ENCODE data around the gene FMNL2. TPM values are rescaled to one million over a fixed set of nuclear protein-coding genes. Genes with fewer than 3 reads are reported as not detected.

FMNL2 gene
- polyA plus RNA-seq, 4 donors, result 7.0 to 23.3 (median 8.7) TPM

GRCh38 chr2:152546230-152546837, 211.4 kb downstream of the FMNL2 start:
- 24 to 63% (median 49%) methylated on average over 8 of the region's 8 CpGs for WGBS, 3 donors
- Histone ChIP-seq H3K4me1 (ENCODE audit: control insufficient read depth in 3 of 3, insufficient read depth in 2 of 3, low read depth in 1 of 3, low read length in 2 of 3) (peaks cover 2 to 8% (median 8%) of the 10 kb centered on the region in 3 donors), H3K9me3 (ENCODE audit: control insufficient read depth in 2 of 2, insufficient read depth in 1 of 2, low read depth in 1 of 2, low read length in 1 of 2) (no peaks in the 10 kb centered on the region), H3K4me3 (ENCODE audit: low read depth in 1 of 3, low read length in 3 of 3) (no peak overlapping the region), H3K27me3 (ENCODE audit: control insufficient read depth in 3 of 3, insufficient read depth in 3 of 3, low read length in 3 of 3) (no peaks in the 10 kb centered on the region), H3K27ac (ENCODE audit: low read depth in 1 of 3, low read length in 2 of 3) (peak overlapping the region in 2 of 3 donors; percentile 27 to 46), H3K36me3 (ENCODE audit: control insufficient read depth in 3 of 3, insufficient read depth in 2 of 3, low read depth in 1 of 3, low read length in 3 of 3) (no peaks in the 10 kb centered on the region)
- DNase-seq (peak; percentile 76 to 89), FAIRE-seq (no peak)

DNA sequence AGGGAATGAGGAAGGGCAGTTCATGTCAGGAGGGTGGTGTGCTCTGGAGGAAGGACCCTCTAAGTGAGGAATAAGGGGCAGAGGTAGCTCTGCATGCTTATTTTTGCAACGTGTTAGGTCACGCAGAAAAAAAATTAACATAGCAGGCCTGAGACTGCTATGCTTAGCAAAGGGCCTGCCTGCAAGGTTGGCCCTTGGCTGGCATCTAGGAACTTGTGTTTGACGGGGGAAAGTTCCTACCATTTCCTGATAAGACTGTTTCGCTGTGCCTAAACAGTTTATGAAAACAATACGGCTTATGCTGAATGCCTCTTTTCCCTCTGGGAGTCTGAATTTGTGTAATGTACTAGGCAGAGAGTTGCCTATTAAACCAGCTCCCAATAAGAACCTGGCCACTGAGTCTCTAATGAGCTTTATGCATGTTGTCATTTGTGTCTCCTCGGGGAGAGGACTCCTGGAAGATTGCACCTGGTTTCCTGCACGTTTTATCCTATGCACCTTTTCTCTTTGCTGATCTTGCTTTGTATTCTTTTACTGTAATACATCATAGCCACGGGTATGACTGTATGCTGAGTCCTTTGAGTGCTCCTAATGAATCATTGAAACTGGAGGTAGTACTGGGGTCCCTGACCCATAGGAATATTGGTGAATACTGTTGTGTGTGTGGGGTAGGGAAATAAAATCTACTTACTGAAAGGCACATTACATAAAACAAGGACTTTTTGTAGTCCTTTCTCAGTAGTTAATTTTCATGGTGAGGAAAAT, 213.3 kb downstream of the FMNL2 start:
- 15 to 67% (median 43%) methylated on average over 8 of the region's 8 CpGs for WGBS, 3 donors
- FAIRE-seq, result no peak
- DNase-seq, result peak in 1 of 2 donors; percentile 59
- peaks cover 2 to 8% (median 8%) of the 10 kb centered on the region in 3 donors for H3K4me1 ChIP-seq (ENCODE audit: control insufficient read depth in 3 of 3, insufficient read depth in 2 of 3, low read depth in 1 of 3, low read length in 2 of 3)
- H3K27ac ChIP-seq (ENCODE audit: low read depth in 1 of 3, low read length in 2 of 3), result no peak overlapping the region
- no peak overlapping the region for H3K4me3 ChIP-seq (ENCODE audit: low read depth in 1 of 3, low read length in 3 of 3)
- H3K9me3 ChIP-seq (ENCODE audit: control insufficient read depth in 2 of 2, insufficient read depth in 1 of 2, low read depth in 1 of 2, low read length in 1 of 2), result no peaks in the 10 kb centered on the region
- H3K36me3 ChIP-seq (ENCODE audit: control insufficient read depth in 3 of 3, insufficient read depth in 2 of 3, low read depth in 1 of 3, low read length in 3 of 3), result no peaks in the 10 kb centered on the region
- no peaks in the 10 kb centered on the region for H3K27me3 ChIP-seq (ENCODE audit: control insufficient read depth in 3 of 3, insufficient read depth in 3 of 3, low read length in 3 of 3)

DNA sequence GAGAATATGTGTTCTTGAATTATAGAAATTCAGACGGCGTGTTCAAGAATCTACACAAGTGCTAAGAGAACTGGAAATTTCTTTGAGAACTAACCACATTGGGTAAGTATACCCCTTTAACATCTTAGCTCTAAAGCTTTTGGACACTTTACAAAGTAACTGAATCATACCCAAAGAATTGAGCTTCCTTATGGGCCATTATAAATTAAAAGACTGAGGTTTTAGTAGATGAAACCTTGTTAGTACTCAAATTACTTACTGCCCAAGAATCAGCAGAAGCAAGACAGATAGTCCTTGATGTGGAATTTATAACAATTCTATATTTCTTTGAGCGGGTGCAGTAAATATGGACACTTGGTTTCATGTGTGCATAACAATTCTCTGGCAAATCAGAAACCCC, 214.0 kb downstream of the FMNL2 start:
- H3K27me3 ChIP-seq (ENCODE audit: control insufficient read depth in 3 of 3, insufficient read depth in 3 of 3, low read length in 3 of 3), result no peaks in the 10 kb centered on the region
- FAIRE-seq, result no peak
- WGBS, 3 donors, result 97 to 98% (median 98%) methylated on average over 3 of the region's 3 CpGs
- peaks cover 2 to 8% (median 8%) of the 10 kb centered on the region in 3 donors for H3K4me1 ChIP-seq (ENCODE audit: control insufficient read depth in 3 of 3, insufficient read depth in 2 of 3, low read depth in 1 of 3, low read length in 2 of 3)
- no peak for DNase-seq
- H3K9me3 ChIP-seq (ENCODE audit: control insufficient read depth in 2 of 2, insufficient read depth in 1 of 2, low read depth in 1 of 2, low read length in 1 of 2), result no peaks in the 10 kb centered on the region
- no peak overlapping the region for H3K27ac ChIP-seq (ENCODE audit: low read depth in 1 of 3, low read length in 2 of 3)
- H3K36me3 ChIP-seq (ENCODE audit: control insufficient read depth in 3 of 3, insufficient read depth in 2 of 3, low read depth in 1 of 3, low read length in 3 of 3), result no peaks in the 10 kb centered on the region
- H3K4me3 ChIP-seq (ENCODE audit: low read depth in 1 of 3, low read length in 3 of 3), result no peak overlapping the region

DNA sequence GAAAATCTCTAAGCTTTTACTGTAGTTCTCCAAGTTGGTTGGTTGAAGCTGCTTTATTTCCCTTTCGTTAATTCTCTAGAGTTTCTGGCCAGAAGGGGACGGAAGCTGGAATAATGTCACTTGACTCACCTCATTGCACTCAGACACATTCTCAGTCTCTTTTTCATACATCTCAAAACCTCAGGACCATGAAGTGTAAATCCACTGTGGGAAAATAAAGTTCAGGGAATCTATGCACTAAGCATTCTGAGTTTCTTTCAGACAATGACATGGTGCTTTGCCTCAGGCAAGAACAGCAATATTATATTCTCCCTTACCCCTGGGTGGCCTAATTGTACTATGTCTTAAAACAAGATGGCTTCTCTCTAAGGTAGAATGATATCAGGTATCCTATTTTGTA, 214.4 kb downstream of the FMNL2 start:
- no peak overlapping the region for H3K27ac ChIP-seq (ENCODE audit: low read depth in 1 of 3, low read length in 2 of 3)
- FAIRE-seq (no peak), DNase-seq (no peak)
- no peak overlapping the region for H3K4me3 ChIP-seq (ENCODE audit: low read depth in 1 of 3, low read length in 3 of 3)
- WGBS, 3 donors, result 92 to 97% (median 94%) methylated on average over 2 of the region's 2 CpGs
- no peaks in the 10 kb centered on the region for H3K27me3 ChIP-seq (ENCODE audit: control insufficient read depth in 3 of 3, insufficient read depth in 3 of 3, low read length in 3 of 3)
- H3K36me3 ChIP-seq (ENCODE audit: control insufficient read depth in 3 of 3, insufficient read depth in 2 of 3, low read depth in 1 of 3, low read length in 3 of 3), result no peaks in the 10 kb centered on the region
- no peaks in the 10 kb centered on the region for H3K9me3 ChIP-seq (ENCODE audit: control insufficient read depth in 2 of 2, insufficient read depth in 1 of 2, low read depth in 1 of 2, low read length in 1 of 2)
- H3K4me1 ChIP-seq (ENCODE audit: control insufficient read depth in 3 of 3, insufficient read depth in 2 of 3, low read depth in 1 of 3, low read length in 2 of 3), result peaks cover 2 to 8% (median 8%) of the 10 kb centered on the region in 3 donors

DNA sequence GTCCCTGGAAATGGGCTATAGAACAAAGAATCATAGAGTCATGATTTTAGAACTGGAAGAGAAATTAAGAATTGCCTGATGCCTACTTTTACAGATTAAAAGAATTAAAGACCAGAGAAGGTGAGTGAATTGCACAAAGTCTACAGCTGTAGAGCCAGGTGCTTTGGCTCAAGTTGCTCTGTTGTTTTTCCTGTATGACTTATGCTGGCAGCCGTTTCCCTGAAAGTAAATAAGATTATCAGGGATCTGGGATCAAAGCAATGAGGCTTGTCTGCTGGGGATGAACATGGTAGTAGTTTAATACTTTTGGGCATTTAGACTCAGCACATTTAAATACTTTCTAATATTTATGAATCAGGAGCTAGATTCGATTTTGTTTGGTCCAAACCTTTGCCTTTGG, 215.4 kb downstream of the FMNL2 start:
- no peaks in the 10 kb centered on the region for H3K9me3 ChIP-seq (ENCODE audit: control insufficient read depth in 2 of 2, insufficient read depth in 1 of 2, low read depth in 1 of 2, low read length in 1 of 2)
- no peak overlapping the region for H3K27ac ChIP-seq (ENCODE audit: low read depth in 1 of 3, low read length in 2 of 3)
- FAIRE-seq (no peak), DNase-seq (peak in 1 of 2 donors; percentile 46)
- 6 to 45% (median 25%) methylated on average over 2 of the region's 2 CpGs for WGBS, 3 donors
- H3K27me3 ChIP-seq (ENCODE audit: control insufficient read depth in 3 of 3, insufficient read depth in 3 of 3, low read length in 3 of 3), result no peaks in the 10 kb centered on the region
- peaks cover 2 to 11% (median 8%) of the 10 kb centered on the region in 3 donors for H3K4me1 ChIP-seq (ENCODE audit: control insufficient read depth in 3 of 3, insufficient read depth in 2 of 3, low read depth in 1 of 3, low read length in 2 of 3)
- H3K4me3 ChIP-seq (ENCODE audit: low read depth in 1 of 3, low read length in 3 of 3), result no peak overlapping the region
- H3K36me3 ChIP-seq (ENCODE audit: control insufficient read depth in 3 of 3, insufficient read depth in 2 of 3, low read depth in 1 of 3, low read length in 3 of 3), result no peaks in the 10 kb centered on the region

DNA sequence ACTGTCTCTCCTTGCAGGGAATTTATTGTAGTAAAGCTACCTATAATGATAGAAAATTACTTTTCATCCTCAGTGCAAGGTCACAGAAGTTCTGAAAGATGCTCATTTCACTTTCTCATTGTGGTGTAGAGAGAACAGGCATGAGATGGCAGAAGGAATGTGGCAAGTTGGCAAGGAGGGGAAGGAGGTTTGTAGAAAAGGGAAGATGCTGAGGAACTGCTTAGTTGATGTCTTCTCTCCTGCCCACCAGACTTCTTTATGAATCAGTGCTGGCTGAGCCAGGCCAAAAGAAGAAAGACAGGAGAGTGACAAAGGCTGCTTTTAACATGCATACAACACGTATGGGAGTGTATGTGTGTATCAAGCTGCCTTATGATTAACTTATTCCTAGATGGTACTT, 217.9 kb downstream of the FMNL2 start:
- Histone ChIP-seq H3K4me1 (ENCODE audit: control insufficient read depth in 3 of 3, insufficient read depth in 2 of 3, low read depth in 1 of 3, low read length in 2 of 3) (peaks cover 0 to 8% (median 2%) of the 10 kb centered on the region in 3 donors), H3K4me3 (ENCODE audit: low read depth in 1 of 3, low read length in 3 of 3) (no peak overlapping the region), H3K9me3 (ENCODE audit: control insufficient read depth in 2 of 2, insufficient read depth in 1 of 2, low read depth in 1 of 2, low read length in 1 of 2) (no peaks in the 10 kb centered on the region), H3K27me3 (ENCODE audit: control insufficient read depth in 3 of 3, insufficient read depth in 3 of 3, low read length in 3 of 3) (no peaks in the 10 kb centered on the region), H3K36me3 (ENCODE audit: control insufficient read depth in 3 of 3, insufficient read depth in 2 of 3, low read depth in 1 of 3, low read length in 3 of 3) (no peaks in the 10 kb centered on the region), H3K27ac (ENCODE audit: low read depth in 1 of 3, low read length in 2 of 3) (no peak overlapping the region)
- DNase-seq, result no peak
- 80 to 95% (median 93%) methylated on average over 1 of the region's 1 CpG for WGBS, 3 donors
- FAIRE-seq, result no peak

GRCh38 chr2:152553518-152553917, 218.5 kb downstream of the FMNL2 start:
- 92 to 100% (median 96%) methylated on average over 1 of the region's 1 CpG for WGBS, 3 donors
- no peak overlapping the region for H3K27ac ChIP-seq (ENCODE audit: low read depth in 1 of 3, low read length in 2 of 3)
- no peaks in the 10 kb centered on the region for H3K9me3 ChIP-seq (ENCODE audit: control insufficient read depth in 2 of 2, insufficient read depth in 1 of 2, low read depth in 1 of 2, low read length in 1 of 2)
- H3K4me1 ChIP-seq (ENCODE audit: control insufficient read depth in 3 of 3, insufficient read depth in 2 of 3, low read depth in 1 of 3, low read length in 2 of 3), result peaks cover 0 to 3% (median 0%) of the 10 kb centered on the region in 3 donors
- FAIRE-seq, result peak; percentile 94
- DNase-seq, result no peak
- no peaks in the 10 kb centered on the region for H3K36me3 ChIP-seq (ENCODE audit: control insufficient read depth in 3 of 3, insufficient read depth in 2 of 3, low read depth in 1 of 3, low read length in 3 of 3)
- H3K27me3 ChIP-seq (ENCODE audit: control insufficient read depth in 3 of 3, insufficient read depth in 3 of 3, low read length in 3 of 3), result no peaks in the 10 kb centered on the region
- no peak overlapping the region for H3K4me3 ChIP-seq (ENCODE audit: low read depth in 1 of 3, low read length in 3 of 3)

- no peak for FAIRE-seq
Observed at GRCh38 chr2:152555048-152555447, 220.1 kb downstream of the FMNL2 start.

More at GRCh38 chr2:152555048-152555447, 220.1 kb downstream of the FMNL2 start:
- Histone ChIP-seq H3K27me3 (ENCODE audit: control insufficient read depth in 3 of 3, insufficient read depth in 3 of 3, low read length in 3 of 3) (no peaks in the 10 kb centered on the region), H3K4me1 (ENCODE audit: control insufficient read depth in 3 of 3, insufficient read depth in 2 of 3, low read depth in 1 of 3, low read length in 2 of 3) (peaks cover 0 to 2% (median 0%) of the 10 kb centered on the region in 3 donors), H3K36me3 (ENCODE audit: control insufficient read depth in 3 of 3, insufficient read depth in 2 of 3, low read depth in 1 of 3, low read length in 3 of 3) (peaks cover 0 to 5% (median 0%) of the 10 kb centered on the region in 3 donors), H3K4me3 (ENCODE audit: low read depth in 1 of 3, low read length in 3 of 3) (no peak overlapping the region), H3K9me3 (ENCODE audit: control insufficient read depth in 2 of 2, insufficient read depth in 1 of 2, low read depth in 1 of 2, low read length in 1 of 2) (no peaks in the 10 kb centered on the region), H3K27ac (ENCODE audit: low read depth in 1 of 3, low read length in 2 of 3) (no peak overlapping the region)
- WGBS, 3 donors, result 49 to 69% (median 52%) methylated on average over 2 of the region's 2 CpGs
- peak in 1 of 2 donors; percentile 19 for DNase-seq
